GM21528 (cell line): Measurements from ENCODE around the gene CCT7.
"Not testable (repeated sequence)": the region's sequence is repeated elsewhere in the genome, so short reads cannot be mapped to it uniquely, and the experiment has no call there.

ENCODE experiments used
- ATAC-seq: cut with Tn5 transposase; IDR thresholded peaks from one replicate; pipeline ENCODE4 v1.9.1; 2021; ENCODE audit warnings: mild to moderate bottlenecking, moderate library complexity; ENCODE audit not compliant: unreplicated experiment, low FRiP score

CCT7 gene

GRCh38 chr2:73254343-73255006 lies 20.4 kb downstream of the CCT7 start:
- ATAC-seq: no peak

- no peak for ATAC-seq
Observed at GRCh38 chr2:73255007-73255644, 21.0 kb downstream of the CCT7 start.

GRCh38 chr2:73255907-73256617 lies 22.0 kb downstream of the CCT7 start:
- no peak for ATAC-seq

GRCh38 chr2:73256618-73256922 lies 22.5 kb downstream of the CCT7 start:
- no peak for ATAC-seq

- no peak for ATAC-seq
Observed at GRCh38 chr2:73257021-73257420, 22.9 kb downstream of the CCT7 start.

- no peak for ATAC-seq
Observed at GRCh38 chr2:73257425-73258125, 23.5 kb downstream of the CCT7 start.

- ATAC-seq: no peak
Observed at GRCh38 chr2:73258186-73258912, 24.2 kb downstream of the CCT7 start.

GRCh38 chr2:73258913-73259215 lies 24.8 kb downstream of the CCT7 start:
- no peak for ATAC-seq

GRCh38 chr2:73259276-73259675 lies 25.2 kb downstream of the CCT7 start:
- ATAC-seq: no peak

GRCh38 chr2:73259704-73260337 lies 25.7 kb downstream of the CCT7 start:
- ATAC-seq: no peak

- ATAC-seq: no peak
Observed at GRCh38 chr2:73260338-73260984, 26.4 kb downstream of the CCT7 start.

- ATAC-seq: no peak
Observed at GRCh38 chr2:73262108-73262651, 28.1 kb downstream of the CCT7 start.

GRCh38 chr2:73262691-73263429 lies 28.8 kb downstream of the CCT7 start:
- ATAC-seq: not testable (repeated sequence)

GRCh38 chr2:73263540-73264331 lies 29.6 kb downstream of the CCT7 start:
- ATAC-seq: no peak

GRCh38 chr2:73264332-73264606 lies 30.2 kb downstream of the CCT7 start:
- no peak for ATAC-seq

- no peak for ATAC-seq
Observed at GRCh38 chr2:73264783-73265182, 30.7 kb downstream of the CCT7 start.

GRCh38 chr2:73265298-73266060 lies 31.4 kb downstream of the CCT7 start:
- no peak for ATAC-seq
